ENCODE measurements around the gene AFF3.

The AFF3 gene

DNA sequence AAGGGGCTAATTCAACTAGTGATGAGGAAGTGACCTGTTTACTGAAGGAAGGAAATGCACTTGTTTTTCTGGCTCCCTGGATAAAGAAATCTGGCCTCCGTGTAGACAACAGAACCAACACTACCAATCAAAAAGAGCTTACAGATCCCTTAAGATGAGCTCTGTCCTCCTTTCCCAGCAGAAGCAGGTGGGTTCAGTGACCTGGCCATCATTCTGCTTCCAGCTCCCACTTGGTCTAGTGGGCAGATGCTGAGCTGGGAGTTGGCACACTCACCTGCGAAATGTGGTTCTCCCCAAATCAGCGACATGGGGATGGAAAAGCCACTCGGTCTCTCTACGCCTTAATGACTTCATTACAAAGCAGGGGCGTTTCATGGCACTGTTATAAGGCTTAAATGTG, 132.6 kb downstream of the AFF3 start:
- no peak for DNase-seq (ENCODE audit: low read depth in 2 of 2)

DNA sequence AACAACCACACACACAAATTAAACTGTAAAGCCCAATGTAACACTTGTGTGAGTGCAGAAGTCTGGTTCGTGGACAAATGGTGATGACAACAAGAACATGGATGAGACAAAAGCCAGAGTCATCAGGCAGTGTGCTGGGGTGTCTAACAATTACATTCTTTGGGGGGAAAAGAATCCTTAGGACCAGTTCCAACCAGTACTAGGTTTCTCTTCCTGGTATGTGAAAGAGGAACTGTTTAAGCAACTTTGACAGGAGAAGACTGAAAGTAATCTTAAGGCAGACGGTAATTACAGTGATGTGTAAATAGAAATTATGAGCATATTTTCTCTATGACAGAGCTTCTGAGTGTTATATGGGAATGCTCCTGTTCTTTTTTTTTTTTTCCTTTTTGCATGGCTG, 133.4 kb downstream of the AFF3 start:
- no peak for DNase-seq (ENCODE audit: low read depth in 2 of 2)

DNA sequence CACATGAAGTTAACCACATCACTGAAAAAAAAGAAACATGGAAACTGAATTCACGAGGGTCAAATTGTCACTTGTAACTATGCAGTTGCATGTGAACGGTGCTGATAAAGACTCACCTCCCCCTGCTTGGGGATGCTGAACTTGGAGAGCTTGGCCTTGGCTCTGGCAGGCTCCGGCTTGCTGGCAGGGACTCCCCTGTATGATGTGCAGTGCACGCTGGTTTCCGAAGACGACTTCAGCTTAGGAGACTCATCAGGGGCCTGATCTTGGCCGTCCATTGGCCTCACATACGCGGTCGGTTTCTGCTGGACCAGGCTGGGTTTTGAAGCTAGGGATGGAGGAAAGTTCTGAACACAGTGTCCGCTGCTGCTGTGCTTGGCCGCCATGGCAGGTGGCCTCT, 135.9 kb downstream of the AFF3 start:
- no peak for DNase-seq (ENCODE audit: low read depth in 2 of 2)

DNA sequence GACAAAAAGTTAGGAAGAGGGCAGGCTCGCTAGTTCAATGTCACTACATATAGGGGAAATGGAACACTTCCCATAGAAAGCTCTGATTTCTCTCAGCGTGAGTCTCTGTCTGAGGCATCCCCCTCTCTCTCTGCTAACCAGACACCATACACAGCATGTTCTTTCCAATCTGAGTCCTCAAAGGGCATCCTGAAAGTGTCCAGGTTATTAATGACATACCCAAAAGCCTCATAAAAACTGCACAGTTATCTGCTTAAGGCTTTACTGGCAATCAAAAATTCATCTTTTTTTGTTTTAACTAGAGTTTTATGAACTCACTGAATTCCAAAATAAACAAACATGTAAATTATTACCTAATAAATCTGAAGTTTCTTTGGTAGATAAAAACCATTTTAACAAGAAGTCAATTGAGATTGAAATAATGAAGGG, 137.4 kb downstream of the AFF3 start:
- no peak for DNase-seq (ENCODE audit: low read depth in 2 of 2)

DNA sequence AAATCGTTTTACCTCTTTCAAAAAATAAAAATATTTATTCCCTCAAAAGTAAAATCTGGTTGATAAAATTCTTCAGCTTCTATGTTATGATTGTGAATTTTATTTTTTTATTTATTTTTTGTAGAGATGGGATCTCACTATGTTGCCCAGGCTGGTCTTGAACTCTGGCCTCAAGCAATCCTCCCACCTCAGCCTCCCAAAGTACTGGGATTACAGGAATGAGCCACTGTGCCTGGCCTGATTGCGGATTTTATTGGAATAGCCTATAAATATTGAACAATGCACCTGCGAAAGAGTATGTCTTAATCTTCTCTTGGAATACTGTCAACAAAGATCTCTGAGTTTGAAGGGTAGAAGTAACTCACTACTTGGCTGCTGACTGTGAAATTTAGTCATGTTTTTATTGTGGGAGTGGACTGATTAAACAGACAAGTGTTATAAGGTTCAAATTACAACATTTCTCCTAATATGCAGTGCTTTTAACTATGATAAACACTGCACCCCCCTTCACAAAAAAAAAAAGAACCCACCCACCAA, 138.0 kb downstream of the AFF3 start:
- no peak for DNase-seq (ENCODE audit: low read depth in 2 of 2)

DNA sequence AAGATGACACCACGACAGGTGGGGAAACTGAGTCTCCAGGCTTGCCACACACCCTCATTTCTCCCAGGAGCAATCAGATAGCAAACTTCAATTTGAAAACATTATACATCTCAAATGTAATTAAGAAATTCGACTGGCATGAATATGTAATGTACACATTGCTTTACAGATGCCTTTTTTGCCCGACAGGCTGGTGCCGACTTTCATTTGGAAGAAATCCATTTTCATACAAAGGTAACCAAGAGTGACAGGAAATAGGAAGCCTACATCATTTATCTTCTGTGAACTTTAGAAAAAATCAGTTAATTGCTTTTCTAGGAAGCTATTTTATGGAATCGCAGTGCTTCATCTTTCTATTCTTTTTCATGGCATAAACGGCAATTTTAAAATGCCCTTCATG, 140.3 kb downstream of the AFF3 start:
- no peak for DNase-seq (ENCODE audit: low read depth in 2 of 2)

DNA sequence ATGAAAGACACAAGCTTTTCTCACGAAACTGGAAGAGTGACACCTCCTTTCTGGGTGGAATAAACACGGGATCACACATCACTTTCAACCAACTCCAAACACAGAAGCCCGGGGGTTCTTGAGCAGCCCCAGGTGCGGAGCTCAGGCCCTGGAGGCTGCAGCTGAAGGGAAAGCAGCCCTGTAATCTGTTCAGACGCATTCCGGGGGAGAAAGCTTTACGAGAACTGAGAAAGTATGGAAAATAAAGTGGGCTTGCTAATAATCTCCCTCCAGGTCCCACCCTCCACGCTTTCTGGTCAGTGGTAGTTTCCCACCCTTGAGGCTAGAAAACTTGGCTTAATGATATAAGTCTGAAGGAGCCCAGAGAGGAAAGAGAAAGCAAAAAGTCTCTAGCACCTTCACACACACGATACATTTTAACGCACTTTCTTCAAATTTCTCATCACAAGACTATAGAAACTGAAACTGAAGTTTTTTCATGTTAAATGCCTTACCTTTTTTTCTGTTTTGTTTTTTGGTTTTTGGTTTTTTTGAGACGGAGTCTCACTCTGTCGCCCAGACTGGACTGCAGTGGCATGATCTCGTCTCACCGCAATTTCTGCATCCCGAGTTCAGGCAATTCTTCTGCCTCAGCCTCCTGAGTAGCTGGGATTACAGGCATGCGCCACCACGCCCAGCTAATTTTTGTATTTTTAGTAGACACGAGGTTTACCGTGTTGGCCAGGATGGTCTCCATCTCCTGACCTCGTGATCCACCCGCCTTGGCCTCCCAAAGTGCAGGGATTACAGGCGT, 141.3 kb downstream of the AFF3 start:
- DNase-seq (ENCODE audit: low read depth in 2 of 2) = no peak

DNA sequence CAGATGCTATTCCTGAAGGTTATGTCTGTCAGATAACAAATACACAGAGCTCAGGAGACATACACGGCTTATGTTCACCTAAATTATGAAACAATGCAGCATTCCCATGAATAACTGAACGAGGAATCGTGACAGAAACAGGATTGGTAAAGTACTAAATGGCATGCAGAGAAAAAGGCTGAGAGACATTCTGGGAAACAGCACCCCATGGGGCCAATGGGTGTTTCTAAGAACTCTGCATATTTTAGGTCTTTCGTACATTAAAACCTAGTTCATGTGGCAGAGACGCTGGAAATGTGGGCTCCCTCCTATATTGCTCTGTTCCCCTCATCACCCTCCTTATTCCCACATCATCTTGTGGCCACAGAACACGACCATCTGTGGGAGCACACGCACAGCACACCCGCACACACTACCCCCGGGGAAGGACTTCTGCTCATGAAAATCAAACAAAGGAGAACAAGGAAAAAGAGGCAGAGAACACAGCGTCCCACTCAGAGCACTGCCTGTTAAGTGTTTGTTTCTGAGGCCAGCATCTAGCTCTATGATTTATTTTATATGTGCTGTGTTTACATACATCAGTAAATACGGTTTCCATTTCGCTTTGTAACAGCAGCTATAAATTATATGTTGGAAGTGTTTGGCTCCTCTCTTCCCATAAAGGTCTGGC, 143.6 kb downstream of the AFF3 start:
- DNase-seq (ENCODE audit: low read depth in 2 of 2) = no peak

DNA sequence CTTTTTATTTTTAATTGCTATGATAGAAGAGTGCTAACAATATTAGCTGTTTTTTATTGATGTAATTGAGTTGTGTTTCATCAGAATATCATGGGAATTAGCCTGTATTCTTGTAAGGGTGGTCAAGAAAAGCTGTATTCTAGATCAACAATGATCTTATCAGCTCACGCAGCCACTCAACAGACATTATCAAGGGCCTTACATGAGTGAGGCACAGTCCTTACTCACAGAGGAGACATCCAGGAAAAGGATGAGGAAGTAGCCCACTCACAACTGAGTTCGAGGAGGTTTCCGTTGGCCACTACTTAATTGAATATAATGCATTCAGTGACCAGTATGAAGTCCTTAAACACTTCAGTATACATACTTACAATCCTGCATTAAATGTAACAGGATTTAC, 152.5 kb downstream of the AFF3 start:
- no peak for DNase-seq (ENCODE audit: low read depth in 2 of 2)

DNA sequence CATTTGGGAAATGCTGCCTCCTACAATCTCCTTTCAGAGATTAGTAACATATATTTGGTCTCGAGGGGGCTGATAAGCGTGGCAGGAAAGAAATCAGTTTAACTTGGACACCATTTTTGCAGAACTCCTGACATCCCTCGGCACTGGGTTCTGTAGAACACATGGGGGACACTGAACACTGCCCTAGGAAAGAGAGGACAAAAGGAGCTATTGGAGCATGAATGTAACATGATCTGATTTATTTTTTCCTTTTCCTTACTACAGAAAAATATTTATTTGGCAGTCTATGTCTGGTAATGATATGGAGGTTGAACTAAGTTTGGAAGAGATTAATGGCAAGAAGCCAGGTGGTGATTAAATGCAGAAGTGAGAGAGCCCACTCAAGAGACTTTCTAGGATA, 153.8 kb downstream of the AFF3 start:
- DNase-seq (ENCODE audit: low read depth in 2 of 2) = no peak

DNA sequence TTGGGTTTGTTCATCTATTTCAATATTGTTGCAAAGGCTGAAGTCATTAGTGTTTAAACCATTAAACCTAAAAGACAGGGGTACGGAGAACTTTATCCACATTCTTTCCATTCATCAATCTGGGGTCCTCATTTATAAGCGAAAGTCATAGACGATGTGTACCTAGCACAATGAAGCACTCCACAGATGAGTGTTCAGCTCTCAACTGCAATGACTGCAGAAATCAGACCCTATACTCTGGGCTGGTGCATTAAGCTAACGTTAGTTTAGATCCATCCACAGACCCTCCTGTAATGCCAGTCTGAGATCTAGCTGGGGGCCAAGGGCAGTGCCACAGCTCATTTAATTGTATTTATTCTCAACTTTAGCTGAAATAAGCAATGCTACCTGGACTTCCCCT, 155.2 kb downstream of the AFF3 start:
- no peak for DNase-seq (ENCODE audit: low read depth in 2 of 2)

DNA sequence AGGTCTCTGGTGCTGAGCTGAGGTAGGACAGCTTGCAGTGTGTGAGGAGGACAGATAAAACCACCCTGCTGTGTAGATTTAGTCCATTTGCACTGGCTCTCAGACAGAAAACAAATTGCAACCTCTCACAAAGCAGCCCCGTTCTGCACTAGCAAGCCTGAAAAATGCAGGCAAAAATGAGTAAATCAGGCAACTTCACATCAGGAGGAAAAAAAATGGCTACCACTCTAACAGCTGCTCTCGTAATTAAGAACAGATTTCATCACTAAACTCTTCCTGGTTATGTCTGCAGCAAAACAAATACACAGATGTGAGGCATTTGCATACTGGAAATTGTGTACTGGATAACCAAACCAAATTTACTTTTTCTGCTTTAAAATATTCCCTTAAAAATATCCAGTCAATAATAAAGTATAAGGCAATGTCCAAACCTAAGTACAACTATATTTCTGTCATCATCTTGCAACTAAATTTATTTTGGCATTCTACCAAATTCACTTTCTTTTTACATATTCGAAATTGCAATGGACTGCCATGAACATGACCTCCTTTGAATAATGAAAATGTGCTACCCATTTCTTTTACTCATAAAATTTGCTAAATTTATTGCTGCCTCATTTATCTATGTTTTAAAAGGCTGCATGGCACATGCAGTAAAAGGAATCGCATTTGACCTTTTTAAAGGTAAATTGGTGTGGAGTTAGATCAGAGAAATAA, 157.4 kb downstream of the AFF3 start:
- DNase-seq (ENCODE audit: low read depth in 2 of 2) = no peak

DNA sequence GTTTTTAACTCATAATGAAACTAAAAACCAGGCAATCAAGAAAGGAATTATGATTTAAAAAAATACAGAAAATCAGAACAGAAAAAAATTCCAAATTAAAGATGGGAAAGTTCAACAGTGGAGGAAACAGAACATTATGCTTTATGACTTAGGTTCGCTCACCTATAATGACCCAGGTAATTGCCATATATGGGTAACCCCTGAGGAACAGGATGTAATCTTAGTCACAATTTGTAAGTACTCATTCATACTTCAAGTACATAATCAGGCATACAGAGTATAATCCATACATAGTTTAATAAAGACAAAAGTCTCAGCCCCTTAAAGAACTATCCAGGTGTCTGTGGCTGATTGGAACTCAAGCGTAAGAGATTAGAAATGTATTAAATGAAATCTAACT, 159.6 kb downstream of the AFF3 start:
- no peak for DNase-seq (ENCODE audit: low read depth in 2 of 2)

DNA sequence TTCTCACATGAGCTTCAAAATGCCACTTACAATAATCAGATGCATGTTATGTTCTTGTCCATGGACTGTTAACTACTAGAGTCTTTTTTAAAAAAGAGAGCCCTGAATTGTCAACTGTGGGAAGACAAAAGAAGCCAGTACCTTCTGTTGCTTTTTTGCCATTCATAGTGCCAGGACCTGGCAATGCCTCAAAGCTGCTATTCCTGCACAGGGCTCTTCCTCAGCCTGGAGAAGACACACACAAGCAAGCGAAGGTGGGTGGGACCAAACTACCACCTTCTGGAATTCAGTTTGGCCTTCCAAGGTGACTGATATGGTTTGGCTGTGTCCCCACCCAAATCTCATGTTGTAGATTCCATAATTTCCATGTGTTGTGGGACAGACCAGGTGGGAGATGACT, 160.6 kb downstream of the AFF3 start:
- no peak for DNase-seq (ENCODE audit: low read depth in 2 of 2)

DNA sequence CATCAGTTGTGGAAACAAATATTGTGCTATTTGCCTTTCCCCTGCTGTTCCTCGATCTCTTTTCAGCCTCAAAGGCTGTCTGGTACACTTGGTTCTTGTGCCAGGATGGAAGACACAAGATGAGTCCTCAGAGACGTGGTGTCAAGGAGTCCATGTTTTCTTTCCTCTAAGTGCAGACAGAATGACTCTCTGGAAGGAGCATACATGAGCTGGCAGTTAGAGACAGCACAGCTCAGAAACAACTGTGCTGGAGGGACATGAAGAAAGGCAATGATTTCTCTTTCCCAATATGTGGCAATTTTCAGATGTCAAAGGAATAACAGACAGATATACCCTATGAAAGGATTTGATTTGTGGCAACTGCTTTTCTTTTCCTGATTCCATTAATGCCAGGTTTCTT, 162.2 kb downstream of the AFF3 start:
- DNase-seq (ENCODE audit: low read depth in 2 of 2) = no peak

DNA sequence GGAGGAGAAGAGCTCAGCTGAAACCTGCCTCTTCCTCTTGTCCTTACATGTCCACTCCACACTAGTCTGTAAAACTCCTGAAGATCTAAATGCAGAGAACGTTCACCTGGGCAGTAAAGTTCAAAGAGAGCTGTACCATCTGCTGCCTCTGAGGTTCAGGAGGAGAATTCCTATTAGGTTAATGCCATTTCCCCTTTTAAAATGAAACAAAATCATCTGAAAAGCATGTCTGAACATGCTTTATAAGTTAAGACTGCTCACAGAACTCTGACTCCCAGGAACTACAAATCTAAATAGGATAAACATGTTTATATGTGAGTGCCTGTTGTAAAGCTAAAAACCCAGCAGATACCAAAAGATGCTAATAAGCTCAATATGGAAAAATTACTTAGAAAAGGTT, 164.4 kb downstream of the AFF3 start:
- no peak for DNase-seq (ENCODE audit: low read depth in 2 of 2)

DNA sequence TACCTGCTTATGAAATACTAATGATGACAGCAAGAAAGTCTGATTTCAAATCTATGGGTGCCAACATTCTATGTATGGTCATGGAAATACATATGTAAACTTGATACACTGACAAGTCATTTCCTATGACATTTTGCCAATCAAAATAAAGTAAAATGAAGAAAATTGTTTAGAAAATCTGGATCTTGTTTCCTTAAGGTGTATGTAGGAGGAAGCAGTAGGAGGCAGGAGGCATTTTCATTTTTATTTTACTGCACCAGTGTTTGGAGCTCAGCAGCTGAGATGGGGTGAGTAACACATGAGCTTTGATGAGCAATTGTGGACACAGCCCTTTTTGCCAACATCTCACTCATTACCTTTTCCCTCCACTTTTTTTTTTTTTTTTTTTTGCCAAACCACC, 167.0 kb downstream of the AFF3 start:
- no peak for DNase-seq (ENCODE audit: low read depth in 2 of 2)

DNA sequence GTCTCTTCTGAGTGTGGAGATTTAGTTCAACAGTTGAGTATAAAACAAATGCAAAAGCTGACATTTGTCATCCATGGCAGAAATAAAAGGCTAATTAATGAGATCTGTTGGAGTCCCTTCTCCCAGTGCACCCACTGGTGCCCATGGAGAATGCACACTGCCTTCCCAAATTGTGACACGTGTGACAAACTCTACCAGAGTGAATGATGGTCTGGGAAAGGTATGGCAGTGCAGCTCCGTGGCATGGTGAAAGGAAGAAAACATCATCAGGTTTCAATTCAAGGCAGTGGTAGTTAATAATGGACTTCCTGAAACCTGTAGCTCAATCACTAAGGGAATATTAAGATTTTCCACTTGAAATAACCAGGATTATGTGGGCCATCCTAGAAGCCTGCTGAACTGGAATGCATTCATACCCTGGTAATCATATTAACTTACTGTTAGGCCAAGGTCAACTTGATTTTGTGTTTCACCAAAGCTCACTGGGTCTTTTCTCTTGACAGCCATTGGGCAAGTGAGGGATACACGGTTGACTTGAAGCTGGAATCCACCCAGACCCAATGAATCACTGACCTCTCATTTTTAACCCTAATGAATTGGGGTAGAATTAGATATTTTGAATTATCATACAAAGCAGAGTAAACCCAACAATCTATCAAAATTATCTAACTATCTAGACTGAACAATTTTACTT, 167.6 kb downstream of the AFF3 start:
- no peak for DNase-seq (ENCODE audit: low read depth in 2 of 2)

DNA sequence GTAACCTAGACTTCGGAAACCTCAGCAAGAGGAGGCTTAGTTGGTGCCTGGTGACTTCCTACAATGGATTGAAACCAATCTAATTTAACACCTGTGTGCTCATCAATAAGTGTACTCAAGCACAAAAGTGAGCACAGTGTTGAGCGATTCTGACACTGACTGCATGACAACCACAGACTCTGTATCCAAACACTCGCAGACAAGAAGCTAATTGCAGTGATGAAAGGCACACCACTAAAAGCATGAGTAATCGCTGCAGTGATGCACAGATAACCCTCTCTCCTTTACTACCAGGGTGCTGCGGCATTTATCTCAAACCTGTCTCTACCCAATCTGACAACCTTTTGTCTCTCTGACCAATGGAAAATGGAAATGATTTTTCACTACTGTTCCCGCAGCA, 168.1 kb downstream of the AFF3 start:
- no peak for DNase-seq (ENCODE audit: low read depth in 2 of 2)

DNA sequence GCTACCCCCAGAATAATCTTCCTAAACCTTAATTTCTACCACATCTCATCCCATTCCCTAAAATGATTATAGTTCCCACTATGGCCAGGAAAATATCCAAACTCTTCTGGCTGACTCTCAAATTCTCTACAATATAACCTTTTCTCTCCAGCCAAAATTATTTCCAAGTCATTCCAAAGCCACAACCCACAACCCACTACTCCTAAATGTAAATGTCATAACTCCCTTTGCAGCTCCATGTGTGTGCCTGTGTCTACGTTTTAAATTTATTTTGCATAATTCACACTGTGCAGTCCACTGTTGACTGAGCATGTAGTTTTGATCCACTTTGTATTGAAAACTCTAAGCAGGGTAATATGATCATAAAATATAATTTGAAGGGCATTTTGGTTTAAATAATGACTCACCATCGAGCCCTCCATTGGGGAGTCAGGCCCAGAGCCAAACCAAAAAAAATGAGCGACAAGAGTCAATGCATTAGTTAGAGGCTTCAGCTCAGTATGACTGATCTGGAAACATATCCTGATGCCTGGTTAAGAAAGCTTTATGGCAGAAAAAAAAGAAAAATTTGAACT, 171.0 kb downstream of the AFF3 start:
- no peak for DNase-seq (ENCODE audit: low read depth in 2 of 2)

DNA sequence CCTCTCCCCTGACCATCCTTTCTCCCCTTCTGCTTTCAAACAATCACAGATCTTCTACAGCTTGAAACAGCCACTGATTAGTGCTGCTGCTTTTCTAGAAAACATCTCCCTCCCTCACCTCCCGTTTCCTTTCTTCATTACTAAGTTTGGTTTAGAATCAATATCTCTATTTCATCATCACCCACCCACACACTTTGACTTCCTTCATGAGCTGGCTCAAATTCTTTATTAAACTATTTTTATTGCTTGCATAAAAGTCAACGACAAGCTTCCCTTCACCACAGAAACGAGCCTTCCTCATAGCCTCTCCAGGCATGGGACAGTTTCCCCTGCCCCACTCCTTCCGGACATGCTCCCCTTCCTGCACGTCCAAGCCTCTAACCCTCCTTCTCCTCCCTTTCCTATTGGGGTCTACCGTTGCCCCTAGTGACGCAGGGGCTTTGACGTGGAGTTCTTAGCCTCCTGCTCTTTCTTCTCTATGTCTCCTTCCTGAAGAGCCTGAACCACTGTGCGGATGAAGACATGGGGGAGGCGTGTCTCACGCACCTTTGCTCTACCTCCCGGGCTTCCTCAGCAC, 172.0 kb downstream of the AFF3 start:
- no peak for DNase-seq (ENCODE audit: low read depth in 2 of 2)

Data from stimulated activated CD4-positive, alpha-beta T cell treated with anti-CD3 and anti-CD28 coated beads, Interleukin-1b, Interleukin-23, amount 100 ng/mL, for 4 hours (primary cell).